Measurements from ENCODE around the gene AHDC1.

AHDC1 gene

DNA sequence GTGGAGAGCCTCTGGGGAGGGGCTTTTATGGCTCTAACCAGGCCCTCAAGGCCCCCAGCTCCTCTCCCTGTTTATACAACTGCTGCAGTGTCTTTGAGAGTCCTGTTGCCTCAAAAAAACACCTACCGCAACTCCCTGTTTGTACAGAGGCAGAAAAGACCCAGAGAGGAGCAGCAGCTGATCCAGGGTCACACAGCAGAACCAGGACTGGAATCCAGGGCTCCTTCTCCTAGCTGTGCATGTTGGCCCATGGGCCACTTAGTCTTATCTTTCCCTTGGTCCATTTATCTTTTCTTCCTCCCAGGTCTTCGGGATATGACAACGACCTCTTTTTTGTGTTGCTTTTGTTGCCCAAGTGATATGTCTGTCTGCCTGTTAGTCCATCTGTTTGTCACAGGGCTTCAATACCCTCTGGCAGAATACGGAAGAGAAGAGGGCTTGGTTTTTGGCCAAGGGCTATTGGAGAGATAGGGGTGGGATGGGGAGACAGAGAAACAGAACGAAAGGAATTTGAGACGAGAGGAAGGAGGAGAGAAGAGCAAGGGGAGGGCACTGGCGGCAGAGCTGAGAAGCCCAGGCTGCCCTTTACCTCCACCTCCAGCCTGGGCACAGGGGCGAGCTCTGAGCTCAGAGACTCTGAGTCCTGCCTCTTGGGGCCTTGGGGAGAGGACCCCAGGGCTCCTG, 80.5 kb downstream of the AHDC1 start:
- peak overlapping the region in 1 of 2 donors; percentile 54 for H3K27ac ChIP-seq
- DNase-seq (ENCODE audit: low spot score) = no peak
- H3K4me3 ChIP-seq = no peak overlapping the region
- no peak for TF ChIP-seq CTCF (IDR thresholded peaks at IDR 0.05)

DNA sequence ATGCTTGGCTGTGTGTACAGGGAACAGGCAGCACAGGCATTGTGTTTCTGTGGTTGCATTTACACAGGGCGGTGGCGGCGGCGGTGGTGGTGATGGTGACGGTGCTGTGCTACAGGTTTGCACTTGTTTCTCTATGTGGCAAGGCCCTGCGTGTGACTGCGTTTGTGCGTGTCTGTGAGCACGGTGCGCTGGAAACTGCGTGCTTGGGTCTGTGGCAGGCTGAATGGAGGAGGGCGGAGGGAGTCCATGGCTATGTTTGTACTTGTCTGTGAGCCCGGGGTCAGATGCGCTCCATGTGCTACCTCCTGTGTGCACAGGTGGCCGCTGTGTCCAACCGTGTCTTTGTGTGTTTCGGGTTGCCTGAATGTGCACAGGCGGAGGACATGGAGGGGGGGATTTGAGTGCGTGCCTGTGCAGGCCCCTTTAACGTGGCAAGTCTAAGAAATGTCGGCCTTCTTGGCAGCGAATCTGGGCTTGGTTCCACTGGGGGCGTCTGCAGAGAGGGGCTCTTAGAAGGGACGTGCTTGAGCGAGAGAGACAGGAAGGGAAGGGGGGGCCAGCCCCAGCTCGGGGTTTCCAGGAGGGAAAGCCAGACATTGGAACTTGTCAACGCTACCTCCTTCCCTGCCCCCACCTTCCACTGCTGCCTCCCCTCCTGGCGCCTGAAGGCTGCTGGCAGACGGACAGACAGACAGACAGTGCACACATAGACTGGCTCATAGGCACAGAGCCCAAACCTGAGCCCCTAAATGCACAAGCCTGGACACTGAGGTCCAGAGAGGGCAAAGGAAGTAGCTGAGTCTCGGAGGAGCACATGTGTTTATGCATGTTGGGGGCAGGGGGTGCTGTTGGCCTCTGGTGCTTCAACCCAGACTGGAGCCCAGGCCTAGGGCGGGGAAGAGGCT, 81.3 kb downstream of the AHDC1 start:
- no peak for TF ChIP-seq CTCF (IDR thresholded peaks at IDR 0.05)
- DNase-seq (ENCODE audit: low spot score) = no peak

GRCh38 chr1:27521861-27522431, 82.0 kb downstream of the AHDC1 start:
- no peak for TF ChIP-seq CTCF (IDR thresholded peaks at IDR 0.05)
- DNase-seq (ENCODE audit: low spot score) = no peak

More for the DNA sequence above, 81.3 kb downstream of the AHDC1 start:
- peak overlapping the region; percentile 5 for H3K4me3 ChIP-seq
- H3K27ac ChIP-seq = peak overlapping the region in 1 of 2 donors; percentile 54

DNA sequence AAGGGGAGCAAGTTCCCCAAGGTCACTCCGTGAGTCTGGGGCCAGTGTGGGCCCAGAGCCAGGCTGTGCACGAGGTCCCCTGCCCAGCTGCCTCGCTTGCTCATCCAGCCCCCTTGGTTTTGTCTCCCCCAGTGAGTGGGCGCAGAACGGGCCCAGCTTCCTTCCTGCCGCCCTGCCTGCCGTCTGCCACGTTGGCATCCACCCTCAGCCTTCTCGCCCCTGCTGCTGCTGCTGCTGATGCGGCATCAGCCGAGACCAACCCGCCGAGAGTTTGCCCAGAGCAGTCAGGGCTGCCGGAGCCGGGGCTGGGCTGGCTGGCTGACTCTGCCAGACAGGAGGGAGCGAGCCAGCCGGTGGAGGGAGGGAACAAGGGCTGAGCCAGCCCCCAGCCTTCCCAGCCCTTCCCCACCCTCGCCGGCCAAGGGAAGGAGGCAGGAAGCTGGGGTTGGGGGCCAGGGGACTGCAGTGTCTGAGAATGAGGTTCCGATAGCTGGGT, 82.6 kb downstream of the AHDC1 start:
- peak overlapping the region; percentile 28 to 81 for H3K27ac ChIP-seq
- no peak for TF ChIP-seq CTCF (IDR thresholded peaks at IDR 0.05)
- no peak for DNase-seq (ENCODE audit: low spot score)
- peak overlapping the region; percentile 55 for H3K4me3 ChIP-seq

More at GRCh38 chr1:27521861-27522431, 82.0 kb downstream of the AHDC1 start:
- peak overlapping the region; percentile 55 for H3K4me3 ChIP-seq
- H3K27ac ChIP-seq = peak overlapping the region in 1 of 2 donors; percentile 81

DNA sequence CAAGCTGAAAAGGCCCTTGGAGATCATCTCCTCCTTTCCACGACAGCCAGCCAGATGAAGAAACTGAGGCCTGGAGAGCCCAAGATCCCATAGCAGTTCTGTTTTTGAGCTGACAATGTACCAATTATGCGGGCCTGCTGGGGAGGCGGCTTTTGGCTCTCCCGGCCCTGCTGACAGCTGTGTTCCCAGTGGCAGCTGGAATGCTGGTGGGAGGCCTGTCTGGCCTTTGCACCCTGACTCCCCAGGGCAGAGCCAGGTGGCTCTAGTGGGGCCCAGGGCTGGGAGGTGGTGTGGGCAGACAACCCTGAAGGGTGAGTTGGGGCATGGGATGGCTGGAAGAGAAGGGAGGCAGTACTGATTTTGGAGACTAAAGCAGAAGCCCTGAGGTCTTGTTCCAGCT, 83.3 kb downstream of the AHDC1 start:
- no peak for TF ChIP-seq CTCF (IDR thresholded peaks at IDR 0.05)
- peak overlapping the region; percentile 28 to 81 for H3K27ac ChIP-seq
- DNase-seq (ENCODE audit: low spot score) = no peak
- no peak overlapping the region for H3K4me3 ChIP-seq

- peak overlapping the region; percentile 27 to 81 for H3K27ac ChIP-seq
- TF ChIP-seq CTCF (IDR thresholded peaks at IDR 0.05) = no peak
- H3K4me3 ChIP-seq = peak overlapping the region; percentile 22
Measured at GRCh38 chr1:27519331-27520258, 84.3 kb downstream of the AHDC1 start.

More at GRCh38 chr1:27519331-27520258, 84.3 kb downstream of the AHDC1 start:
- DNase-seq (ENCODE audit: low spot score) = no peak
